Gastroesophageal sphincter (tissue), 4 donors: ENCODE data around the gene RNF183. TPM values are rescaled to one million over a fixed set of nuclear protein-coding genes. Genes with fewer than 3 reads are reported as not detected.

Source experiments
- ATAC-seq: fragments of 150-250 bp; one replicate; pipeline ENCODE4 v1.9.1; 2016; ENCODE audit warnings: mild to moderate bottlenecking, moderate library complexity
- H3K27ac ChIP-seq, 4 donors: fragments of 200-600 bp; sonication (generic) in 3 of 4; 1 replicate in 3 of 4; 2 replicates in 1 of 4; pipeline ENCODE4 v1.5.1; 2016 to 2019
- H3K27me3 ChIP-seq: fragments of 200-600 bp; sonication (generic); one replicate; pipeline ENCODE4 v1.5.1; 2019
- H3K36me3 ChIP-seq, 2 donors: fragments of 200-600 bp; sonication (generic); one replicate each; pipeline ENCODE4 v1.5.1; 2019; ENCODE audit warnings: control low read depth in 1 of 2
- H3K4me1 ChIP-seq, 3 donors: fragments of 200-600 bp; sonication (generic); 1 replicate in 2 of 3; 2 replicates in 1 of 3; pipeline ENCODE4 v1.5.1; 2016 to 2019; ENCODE audit warnings: control low read depth in 2 of 3
- H3K4me3 ChIP-seq, 2 donors: fragments of 200-600 bp; sonication (generic); one replicate each; pipeline ENCODE4 v1.5.1; 2019; ENCODE audit warnings: mild to moderate bottlenecking in 1 of 2, moderate library complexity in 1 of 2
- H3K9me3 ChIP-seq, 3 donors: fragments of 200-600 bp; sonication (generic); one replicate each; pipeline ENCODE4 v1.5.1; 2017 to 2019; ENCODE audit warnings: control low read depth in 2 of 3
- EP300 ChIP-seq: sonication (generic); formaldehyde crosslinking; IDR thresholded peaks from one replicate; pipeline ENCODE4 v1.6.1; 2017; ENCODE audit warnings: antibody characterized with exemption, mild to moderate bottlenecking
- POLR2A ChIP-seq, 2 donors: fragments of 450-650 bp; IDR thresholded peaks; one replicate each; pipeline ENCODE4 v1.6.1; 2017; ENCODE audit warnings: antibody characterized with exemption in 2 of 2, mild to moderate bottlenecking in 2 of 2, moderate library complexity in 1 of 2
- POLR2AphosphoS5 ChIP-seq: sonication (generic); formaldehyde crosslinking; IDR thresholded peaks from one replicate; pipeline ENCODE4 v1.6.1; 2017; ENCODE audit warnings: antibody characterized with exemption
- WGBS, 2 donors: methylation state at CpG; one replicate each; pipeline ENCODE4 v1.1.5; 2018; ENCODE audit warnings: low coverage in 1 of 2; 5-methylcytosine and 5-hydroxymethylcytosine counted together
- total RNA-seq, 4 donors: library from RNA; depleted of rRNA; stranded (reverse); fragments of >200 nt; gene quantifications; one replicate each; pipeline ENCODE4 v1.1.0, GENCODE V29; 2016
- TF ChIP-seq, protein P1 (sequence below), 4 experiments: fragments of 200-600 bp in 2 of 4; fragments of 450-650 bp in 2 of 4; sonication (generic) in 1 of 4; IDR thresholded peaks; one replicate each; pipeline ENCODE4 v1.5.1; 2017 to 2019; ENCODE audit warnings: antibody characterized with exemption in 4 of 4, mild to moderate bottlenecking in 2 of 4, moderate library complexity in 2 of 4

Gene RNF183, protein sequence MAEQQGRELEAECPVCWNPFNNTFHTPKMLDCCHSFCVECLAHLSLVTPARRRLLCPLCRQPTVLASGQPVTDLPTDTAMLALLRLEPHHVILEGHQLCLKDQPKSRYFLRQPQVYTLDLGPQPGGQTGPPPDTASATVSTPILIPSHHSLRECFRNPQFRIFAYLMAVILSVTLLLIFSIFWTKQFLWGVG
- total RNA-seq: under 1 TPM in 1 of 4 donors, not detected in 3; 0.37 TPM

DNA sequence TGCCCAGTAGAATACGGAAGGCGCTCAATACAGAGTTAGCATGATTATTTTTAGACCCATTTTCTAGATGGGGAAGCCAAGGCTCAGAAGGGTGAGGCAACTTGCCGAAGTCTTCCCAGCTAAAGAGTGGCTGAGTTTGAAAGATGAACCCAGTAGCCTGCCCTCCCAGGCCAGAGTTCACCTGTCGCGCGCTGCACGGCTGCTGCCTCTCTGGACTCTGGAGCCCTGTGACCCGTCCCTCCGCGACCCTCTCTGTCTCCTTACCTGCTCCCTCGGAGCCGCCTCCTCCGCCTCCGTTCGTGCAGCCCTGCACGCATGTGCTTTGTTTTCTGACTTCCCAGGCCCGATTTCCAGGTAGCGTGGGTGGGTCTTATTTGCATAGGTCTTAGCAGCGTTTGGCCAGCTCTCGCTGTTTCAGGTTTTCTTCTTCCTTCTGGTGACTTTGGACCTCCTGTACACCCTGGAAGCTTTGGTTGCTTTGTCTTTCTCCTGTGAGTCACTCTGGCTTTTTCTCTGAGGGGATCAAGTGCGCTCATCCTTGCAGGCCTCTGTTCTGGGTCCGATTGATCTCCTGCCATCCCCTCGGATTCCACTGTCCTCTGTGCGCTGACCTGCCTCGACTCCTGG is at the start of gene RNF183:
Gene RNF183 (minus strand): TSS at position 585 of the 627 bp plus-strand sequence. CDS start 5,192 bp downstream, outside the sequence.
- no peaks in the 10 kb centered on the region for H3K9me3 ChIP-seq
- no peaks in the 10 kb centered on the region for H3K4me1 ChIP-seq
- no peak for ATAC-seq
- H3K4me3 ChIP-seq: no peak within 1 kb of the TSS
- H3K27me3 ChIP-seq: peaks cover 37% of the 10 kb centered on the region
- H3K36me3 ChIP-seq: no peaks in the 10 kb centered on the region
- no peak within 1 kb of the TSS for H3K27ac ChIP-seq
- TF ChIP-seq, protein P1, sequence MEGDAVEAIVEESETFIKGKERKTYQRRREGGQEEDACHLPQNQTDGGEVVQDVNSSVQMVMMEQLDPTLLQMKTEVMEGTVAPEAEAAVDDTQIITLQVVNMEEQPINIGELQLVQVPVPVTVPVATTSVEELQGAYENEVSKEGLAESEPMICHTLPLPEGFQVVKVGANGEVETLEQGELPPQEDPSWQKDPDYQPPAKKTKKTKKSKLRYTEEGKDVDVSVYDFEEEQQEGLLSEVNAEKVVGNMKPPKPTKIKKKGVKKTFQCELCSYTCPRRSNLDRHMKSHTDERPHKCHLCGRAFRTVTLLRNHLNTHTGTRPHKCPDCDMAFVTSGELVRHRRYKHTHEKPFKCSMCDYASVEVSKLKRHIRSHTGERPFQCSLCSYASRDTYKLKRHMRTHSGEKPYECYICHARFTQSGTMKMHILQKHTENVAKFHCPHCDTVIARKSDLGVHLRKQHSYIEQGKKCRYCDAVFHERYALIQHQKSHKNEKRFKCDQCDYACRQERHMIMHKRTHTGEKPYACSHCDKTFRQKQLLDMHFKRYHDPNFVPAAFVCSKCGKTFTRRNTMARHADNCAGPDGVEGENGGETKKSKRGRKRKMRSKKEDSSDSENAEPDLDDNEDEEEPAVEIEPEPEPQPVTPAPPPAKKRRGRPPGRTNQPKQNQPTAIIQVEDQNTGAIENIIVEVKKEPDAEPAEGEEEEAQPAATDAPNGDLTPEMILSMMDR (IDR thresholded peaks at IDR 0.05): no peak
- TF ChIP-seq EP300: no peak
- no peak for TF ChIP-seq POLR2A (IDR thresholded peaks at IDR 0.05)
- no peak for TF ChIP-seq POLR2AphosphoS5
- WGBS, 2 donors: 70 to 82% methylated on average over 8 to 22 of the region's 25 CpGs

DNA sequence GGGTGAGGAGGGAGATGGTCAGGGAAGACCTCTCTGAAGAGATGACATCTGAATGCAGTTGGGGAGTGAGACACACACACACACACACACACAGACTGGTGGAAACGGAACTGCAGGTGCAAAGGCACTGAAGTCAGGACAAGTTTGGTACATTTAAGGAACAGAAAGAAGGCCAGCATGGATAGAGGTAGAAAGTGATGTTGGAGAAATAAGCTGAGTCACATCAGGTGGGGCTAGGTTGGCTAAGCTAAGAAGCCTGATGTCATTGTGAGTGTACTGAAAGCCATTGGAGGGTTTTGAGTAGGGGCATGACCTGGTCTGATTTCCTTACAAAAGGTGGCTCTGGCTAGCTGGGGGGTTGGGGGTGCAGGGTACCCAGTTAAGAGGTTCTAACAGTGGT is 49.2 kb upstream of the RNF183 start:
- H3K9me3 ChIP-seq: no peaks in the 10 kb centered on the region
- H3K27me3 ChIP-seq: peaks cover 66% of the 10 kb centered on the region
- TF ChIP-seq POLR2AphosphoS5 (no peak), POLR2A (IDR thresholded peaks at IDR 0.05) (no peak), EP300 (no peak)
- TF ChIP-seq, protein P1 (IDR thresholded peaks at IDR 0.05): no peak
- no peaks in the 10 kb centered on the region for H3K36me3 ChIP-seq
- 58 to 100% methylated on average over 1 of the region's 1 CpG for WGBS, 2 donors
- no peak overlapping the region for H3K4me3 ChIP-seq
- no peak for ATAC-seq
- H3K4me1 ChIP-seq: peaks cover 0 to 16% (median 4%) of the 10 kb centered on the region in 3 donors
- no peak overlapping the region for H3K27ac ChIP-seq

DNA sequence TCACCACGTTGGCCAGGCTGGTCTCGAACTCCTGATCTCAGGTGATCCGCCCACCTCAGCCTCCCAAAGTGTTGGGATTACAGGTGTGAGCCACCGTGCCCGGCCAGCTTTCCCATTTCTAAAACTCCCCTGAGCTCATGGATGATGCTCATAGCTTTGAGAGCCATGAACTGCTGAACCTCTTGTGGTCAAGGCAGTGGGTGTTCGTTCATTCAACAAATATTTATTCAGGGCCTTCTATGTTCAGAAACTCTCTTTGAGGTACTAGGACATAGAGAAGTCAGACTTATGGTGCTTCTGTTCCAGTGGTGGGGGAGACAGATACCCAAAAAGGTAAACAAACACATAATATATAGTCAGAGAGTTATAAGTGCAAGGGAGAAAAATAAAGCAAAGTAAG is 48.8 kb upstream of the RNF183 start:
- WGBS, 2 donors: 80 to 86% methylated on average over 1 to 3 of the region's 6 CpGs
- ATAC-seq: no peak
- H3K9me3 ChIP-seq: no peaks in the 10 kb centered on the region
- H3K36me3 ChIP-seq: no peaks in the 10 kb centered on the region
- no peak overlapping the region for H3K27ac ChIP-seq
- TF ChIP-seq POLR2AphosphoS5 (no peak), EP300 (no peak), POLR2A (IDR thresholded peaks at IDR 0.05) (no peak)
- TF ChIP-seq, protein P1 (IDR thresholded peaks at IDR 0.05): no peak
- H3K4me1 ChIP-seq: peaks cover 0 to 16% (median 4%) of the 10 kb centered on the region in 3 donors
- H3K27me3 ChIP-seq: peaks cover 66% of the 10 kb centered on the region
- H3K4me3 ChIP-seq: no peak overlapping the region

DNA sequence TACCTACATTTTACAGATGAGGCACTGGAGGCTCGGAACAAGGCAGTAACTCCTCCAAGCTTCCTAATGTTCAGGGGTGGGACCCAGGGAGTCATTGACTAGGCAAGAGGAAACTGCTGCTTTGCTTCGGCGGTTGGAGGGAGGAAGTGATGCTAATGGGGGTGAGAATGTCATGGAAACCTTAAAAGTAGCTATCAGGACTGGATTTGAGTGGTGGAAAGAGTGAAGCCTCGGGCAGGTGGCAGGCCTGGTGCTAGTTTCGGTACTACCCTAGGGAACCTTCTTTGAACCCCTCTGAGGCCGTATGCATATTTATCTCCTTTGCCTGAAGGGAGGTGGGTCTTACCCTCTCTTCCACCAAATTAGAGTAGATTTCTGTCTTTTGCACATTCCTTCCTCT is 47.8 kb upstream of the RNF183 start:
- H3K27me3 ChIP-seq: peaks cover 66% of the 10 kb centered on the region
- H3K36me3 ChIP-seq: no peaks in the 10 kb centered on the region
- H3K4me1 ChIP-seq: peaks cover 0 to 16% (median 4%) of the 10 kb centered on the region in 3 donors
- TF ChIP-seq POLR2A (IDR thresholded peaks at IDR 0.05) (no peak), POLR2AphosphoS5 (no peak), EP300 (no peak)
- TF ChIP-seq, protein P1 (IDR thresholded peaks at IDR 0.05): no peak
- WGBS, 2 donors: 30 to 48% methylated on average over 2 to 5 of the region's 6 CpGs
- H3K27ac ChIP-seq: no peak overlapping the region
- no peak overlapping the region for H3K4me3 ChIP-seq
- ATAC-seq: no peak
- no peaks in the 10 kb centered on the region for H3K9me3 ChIP-seq
